ENCODE data around the gene HBZ. TPM values are rescaled to one million over a fixed set of nuclear protein-coding genes. Genes with fewer than 3 reads are reported as not detected.
A peak's percentile ranks its signal among the peaks of the same experiment; 100 is the strongest.
"Not testable (repeated sequence)": the region's sequence is repeated elsewhere in the genome, so short reads cannot be mapped to it uniquely, and the experiment has no call there.

HBZ gene
- total RNA-seq, 2 experiments from 2014 or later = not detected

- H3K4me3 Mint-ChIP-seq; H3K9me3 Mint-ChIP-seq; H3K27ac Mint-ChIP-seq; intact Hi-C loops (cut with micrococcal nuclease); DNase-seq; CTCF ChIA-PET; POLR2A ChIA-PET; H3K4me1 Mint-ChIP-seq (ENCODE audit: low read depth); H3K36me3 Mint-ChIP-seq: not testable (repeated sequence)
- H3K27me3 Mint-ChIP-seq = peaks cover 46% of the 10 kb centered on the region
These were observed 24.3 kb downstream of the HBZ start, which contains the start of gene HBA1 for GRCh38 chr16:176477-177382. Gene HBA1, plus strand, starts transcription at chr16:176680. Its CDS starts 37 bp downstream, at chr16:176717.

GRCh38 chr16:177394-177822, 25.0 kb downstream of the HBZ start:
- Mint-ChIP-seq H3K4me3 (no peak overlapping the region), H3K27ac (no peak overlapping the region), H3K36me3 (no peaks in the 10 kb centered on the region), H3K27me3 (peaks cover 44% of the 10 kb centered on the region), H3K4me1 (ENCODE audit: low read depth) (peaks cover 9% of the 10 kb centered on the region), H3K9me3 (no peaks in the 10 kb centered on the region)
- intact Hi-C loops (cut with micrococcal nuclease) = no loop called here
- no peak for DNase-seq
- ChIA-PET POLR2A (no interaction called here), CTCF (interaction anchor here (1.0 kb wide), 1 partner anchor 70 kb away, joined by 3 read pairs; no protein-coding TSS in a partner anchor)

GRCh38 chr16:177981-178667, 25.7 kb downstream of the HBZ start:
- peaks cover 9% of the 10 kb centered on the region for H3K4me1 Mint-ChIP-seq (ENCODE audit: low read depth)
- no peaks in the 10 kb centered on the region for H3K9me3 Mint-ChIP-seq
- no peaks in the 10 kb centered on the region for H3K36me3 Mint-ChIP-seq
- peaks cover 44% of the 10 kb centered on the region for H3K27me3 Mint-ChIP-seq
- no peak for DNase-seq
- intact Hi-C loops (cut with micrococcal nuclease) = no loop called here
- ChIA-PET CTCF (interaction anchor here (1.0 kb wide), 1 partner anchor 71 kb away, joined by 3 read pairs; no protein-coding TSS in a partner anchor), POLR2A (no interaction called here)
- no peak overlapping the region for H3K27ac Mint-ChIP-seq
- H3K4me3 Mint-ChIP-seq = no peak overlapping the region

GRCh38 chr16:178668-179015, 26.2 kb downstream of the HBZ start:
- CTCF ChIA-PET = interaction anchor here (1.0 kb wide), 1 partner anchor 71 kb away, joined by 3 read pairs; no protein-coding TSS in a partner anchor
- no peak for DNase-seq
- POLR2A ChIA-PET = no interaction called here

GRCh38 chr16:179211-180092, 27.0 kb downstream of the HBZ start:
- Mint-ChIP-seq H3K4me3 (no peak overlapping the region), H3K36me3 (no peaks in the 10 kb centered on the region), H3K27me3 (peaks cover 35% of the 10 kb centered on the region), H3K4me1 (ENCODE audit: low read depth) (peaks cover 3% of the 10 kb centered on the region), H3K27ac (no peak overlapping the region), H3K9me3 (no peaks in the 10 kb centered on the region)
- POLR2A ChIA-PET = no interaction called here
- no peak for DNase-seq
- CTCF ChIA-PET = interaction anchor here (0.9 to 3.3 kb wide), 5 partner anchors 15 to 114 kb away, joined by 3 to 23 read pairs (median 4); no protein-coding TSS in a partner anchor
- intact Hi-C loops (cut with micrococcal nuclease) = loop anchor here (2.0 kb wide), 1 partner anchor 73 kb away; no protein-coding TSS in a partner anchor

More at GRCh38 chr16:178668-179015, 26.2 kb downstream of the HBZ start:
- intact Hi-C loops (cut with micrococcal nuclease) = no loop called here
- no peak overlapping the region for H3K27ac Mint-ChIP-seq
- H3K4me3 Mint-ChIP-seq = no peak overlapping the region
- peaks cover 39% of the 10 kb centered on the region for H3K27me3 Mint-ChIP-seq
- no peaks in the 10 kb centered on the region for H3K9me3 Mint-ChIP-seq
- no peaks in the 10 kb centered on the region for H3K36me3 Mint-ChIP-seq
- H3K4me1 Mint-ChIP-seq (ENCODE audit: low read depth) = peaks cover 4% of the 10 kb centered on the region

- peaks cover 28% of the 10 kb centered on the region for H3K27me3 Mint-ChIP-seq
- H3K9me3 Mint-ChIP-seq = no peaks in the 10 kb centered on the region
- no peaks in the 10 kb centered on the region for H3K36me3 Mint-ChIP-seq
- no peak within 1 kb of the TSS for H3K27ac Mint-ChIP-seq
- CTCF ChIA-PET = interaction anchor here (0.7 to 3.3 kb wide), 10 partner anchors 12 to 185 kb away, joined by 3 to 23 read pairs (median 4); no protein-coding TSS in a partner anchor
- peak; percentile 30 for DNase-seq
- intact Hi-C loops (cut with micrococcal nuclease) = loop anchor here (2.0 kb wide), 1 partner anchor 73 kb away; no protein-coding TSS in a partner anchor
- H3K4me3 Mint-ChIP-seq = peak within 1 kb of the TSS; percentile 20
- H3K4me1 Mint-ChIP-seq (ENCODE audit: low read depth) = no peaks in the 10 kb centered on the region
- POLR2A ChIA-PET = no interaction called here
These were observed 27.7 kb downstream of the HBZ start, which contains the start of gene HBQ1 for GRCh38 chr16:180101-180675. Gene HBQ1, plus strand, starts transcription at chr16:180459. Its CDS starts 28 bp downstream, at chr16:180487.

- CTCF ChIA-PET = interaction anchor here (0.7 to 3.3 kb wide), 18 partner anchors 12 to 184 kb away, joined by 3 to 23 read pairs (median 4); no protein-coding TSS in a partner anchor
- intact Hi-C loops (cut with micrococcal nuclease) = loop anchor here (2.0 kb wide), 1 partner anchor 74 kb away; no protein-coding TSS in a partner anchor
- H3K27ac Mint-ChIP-seq = no peak overlapping the region
- peaks cover 23% of the 10 kb centered on the region for H3K27me3 Mint-ChIP-seq
- peak overlapping the region; percentile 20 for H3K4me3 Mint-ChIP-seq
- peak; percentile 89 for DNase-seq
- H3K36me3 Mint-ChIP-seq = peaks cover 2% of the 10 kb centered on the region
- POLR2A ChIA-PET = no interaction called here
- H3K9me3 Mint-ChIP-seq = no peaks in the 10 kb centered on the region
- H3K4me1 Mint-ChIP-seq (ENCODE audit: low read depth) = no peaks in the 10 kb centered on the region
These were observed 28.5 kb downstream of the HBZ start for GRCh38 chr16:180681-181564.

- no peak overlapping the region for H3K27ac Mint-ChIP-seq
- CTCF ChIA-PET = interaction anchor here (0.7 to 3.3 kb wide), 15 partner anchors 9 to 181 kb away, joined by 3 to 23 read pairs (median 4); no protein-coding TSS in a partner anchor
- intact Hi-C loops (cut with micrococcal nuclease) = loop anchor here (2.0 kb wide), 1 partner anchor 75 kb away; no protein-coding TSS in a partner anchor
- no peak for DNase-seq
- no peak overlapping the region for H3K4me3 Mint-ChIP-seq
- H3K36me3 Mint-ChIP-seq = peaks cover 2% of the 10 kb centered on the region
- peaks cover 22% of the 10 kb centered on the region for H3K27me3 Mint-ChIP-seq
- no peaks in the 10 kb centered on the region for H3K9me3 Mint-ChIP-seq
- POLR2A ChIA-PET = no interaction called here
- H3K4me1 Mint-ChIP-seq (ENCODE audit: low read depth) = no peaks in the 10 kb centered on the region
These were observed 29.1 kb downstream of the HBZ start for GRCh38 chr16:181565-182021.

- no peak for DNase-seq
- Mint-ChIP-seq H3K36me3 (peaks cover 7% of the 10 kb centered on the region), H3K4me1 (ENCODE audit: low read depth) (no peaks in the 10 kb centered on the region), H3K27ac (no peak overlapping the region), H3K27me3 (peaks cover 15% of the 10 kb centered on the region), H3K4me3 (no peak overlapping the region), H3K9me3 (no peaks in the 10 kb centered on the region)
- POLR2A ChIA-PET = no interaction called here
- CTCF ChIA-PET = interaction anchor here (0.7 to 3.3 kb wide), 5 partner anchors 26 to 179 kb away, joined by 3 to 23 read pairs (median 14); no protein-coding TSS in a partner anchor
- intact Hi-C loops (cut with micrococcal nuclease) = no loop called here
These were observed 30.6 kb downstream of the HBZ start for GRCh38 chr16:183005-183404.

- ChIA-PET POLR2A (no interaction called here), CTCF (interaction anchor here (0.9 kb wide), 1 partner anchor 78 kb away, joined by 3 read pairs; no protein-coding TSS in a partner anchor)
- H3K9me3 Mint-ChIP-seq = no peaks in the 10 kb centered on the region
These were observed 32.8 kb downstream of the HBZ start for GRCh38 chr16:185213-185612.

More at GRCh38 chr16:185213-185612, 32.8 kb downstream of the HBZ start:
- H3K27ac Mint-ChIP-seq = no peak overlapping the region
- no peak for DNase-seq
- no peaks in the 10 kb centered on the region for H3K27me3 Mint-ChIP-seq
- H3K4me3 Mint-ChIP-seq = no peak overlapping the region
- no peaks in the 10 kb centered on the region for H3K4me1 Mint-ChIP-seq (ENCODE audit: low read depth)
- H3K36me3 Mint-ChIP-seq = peaks cover 22% of the 10 kb centered on the region
- intact Hi-C loops (cut with micrococcal nuclease) = no loop called here
